ENCODE data around the gene PRKN.
A peak's percentile ranks its signal among the peaks of the same experiment; 100 is the strongest.
"Not testable (repeated sequence)": the region's sequence is repeated elsewhere in the genome, so short reads cannot be mapped to it uniquely, and the experiment has no call there.

PRKN gene

GRCh38 chr6:161344626-161345025 lies 1382.9 kb downstream of the PRKN start:
- no peak overlapping the region for H3K4me3 ChIP-seq (ENCODE audit: insufficient read depth, low read depth, low read length)
- no peaks in the 10 kb centered on the region for H3K9me3 ChIP-seq (ENCODE audit: control insufficient read depth, low read length)
- no peaks in the 10 kb centered on the region for H3K36me3 ChIP-seq (ENCODE audit: control insufficient read depth, insufficient read depth, low read length)
- H3K27me3 ChIP-seq (ENCODE audit: control insufficient read depth, insufficient read depth, low read length, poor library complexity, severe bottlenecking): no peaks in the 10 kb centered on the region
- WGBS, 2 experiments: 91 to 96% methylated on average over 3 of the region's 3 CpGs
- no peak overlapping the region for H3K27ac ChIP-seq (ENCODE audit: insufficient read depth, low read depth, low read length, poor library complexity, severe bottlenecking)
- no peaks in the 10 kb centered on the region for H3K4me1 ChIP-seq (ENCODE audit: control insufficient read depth, insufficient read depth, low read length)

GRCh38 chr6:161342039-161342438 lies 1385.5 kb downstream of the PRKN start:
- Histone ChIP-seq H3K27me3 (ENCODE audit: control insufficient read depth, insufficient read depth, low read length, poor library complexity, severe bottlenecking) (no peaks in the 10 kb centered on the region), H3K27ac (ENCODE audit: insufficient read depth, low read depth, low read length, poor library complexity, severe bottlenecking) (no peak overlapping the region), H3K9me3 (ENCODE audit: control insufficient read depth, low read length) (no peaks in the 10 kb centered on the region), H3K36me3 (ENCODE audit: control insufficient read depth, insufficient read depth, low read length) (no peaks in the 10 kb centered on the region), H3K4me3 (ENCODE audit: insufficient read depth, low read depth, low read length) (no peak overlapping the region), H3K4me1 (ENCODE audit: control insufficient read depth, insufficient read depth, low read length) (no peaks in the 10 kb centered on the region)
- WGBS, 2 experiments: 92 to 95% methylated on average over 3 of the region's 3 CpGs

GRCh38 chr6:161341638-161342037 lies 1385.9 kb downstream of the PRKN start:
- H3K4me3 ChIP-seq (ENCODE audit: insufficient read depth, low read depth, low read length): no peak overlapping the region
- WGBS, 2 experiments: 94 to 96% methylated on average over 4 of the region's 4 CpGs
- no peaks in the 10 kb centered on the region for H3K4me1 ChIP-seq (ENCODE audit: control insufficient read depth, insufficient read depth, low read length)
- H3K36me3 ChIP-seq (ENCODE audit: control insufficient read depth, insufficient read depth, low read length): no peaks in the 10 kb centered on the region
- H3K27me3 ChIP-seq (ENCODE audit: control insufficient read depth, insufficient read depth, low read length, poor library complexity, severe bottlenecking): no peaks in the 10 kb centered on the region
- no peak overlapping the region for H3K27ac ChIP-seq (ENCODE audit: insufficient read depth, low read depth, low read length, poor library complexity, severe bottlenecking)
- H3K9me3 ChIP-seq (ENCODE audit: control insufficient read depth, low read length): no peaks in the 10 kb centered on the region

- WGBS, 2 experiments: 94 to 98% methylated on average over 3 of the region's 3 CpGs
- Histone ChIP-seq H3K9me3 (ENCODE audit: control insufficient read depth, low read length) (no peaks in the 10 kb centered on the region), H3K36me3 (ENCODE audit: control insufficient read depth, insufficient read depth, low read length) (no peaks in the 10 kb centered on the region), H3K4me1 (ENCODE audit: control insufficient read depth, insufficient read depth, low read length) (no peaks in the 10 kb centered on the region), H3K27ac (ENCODE audit: insufficient read depth, low read depth, low read length, poor library complexity, severe bottlenecking) (no peak overlapping the region), H3K27me3 (ENCODE audit: control insufficient read depth, insufficient read depth, low read length, poor library complexity, severe bottlenecking) (no peaks in the 10 kb centered on the region), H3K4me3 (ENCODE audit: insufficient read depth, low read depth, low read length) (no peak overlapping the region)
Observed at GRCh38 chr6:161338015-161338414, 1389.6 kb downstream of the PRKN start.

- WGBS, 2 experiments: 86 to 100% methylated on average over 1 of the region's 1 CpG
- no peak overlapping the region for H3K27ac ChIP-seq (ENCODE audit: insufficient read depth, low read depth, low read length, poor library complexity, severe bottlenecking)
- H3K9me3 ChIP-seq (ENCODE audit: control insufficient read depth, low read length): no peaks in the 10 kb centered on the region
- H3K27me3 ChIP-seq (ENCODE audit: control insufficient read depth, insufficient read depth, low read length, poor library complexity, severe bottlenecking): no peaks in the 10 kb centered on the region
- no peaks in the 10 kb centered on the region for H3K36me3 ChIP-seq (ENCODE audit: control insufficient read depth, insufficient read depth, low read length)
- H3K4me3 ChIP-seq (ENCODE audit: insufficient read depth, low read depth, low read length): no peak overlapping the region
- no peaks in the 10 kb centered on the region for H3K4me1 ChIP-seq (ENCODE audit: control insufficient read depth, insufficient read depth, low read length)
Observed at GRCh38 chr6:161336479-161336878, 1391.1 kb downstream of the PRKN start.

GRCh38 chr6:161333410-161333809 lies 1394.2 kb downstream of the PRKN start:
- Histone ChIP-seq H3K4me3 (ENCODE audit: insufficient read depth, low read depth, low read length) (no peak overlapping the region), H3K27me3 (ENCODE audit: control insufficient read depth, insufficient read depth, low read length, poor library complexity, severe bottlenecking) (no peaks in the 10 kb centered on the region), H3K36me3 (ENCODE audit: control insufficient read depth, insufficient read depth, low read length) (no peaks in the 10 kb centered on the region), H3K9me3 (ENCODE audit: control insufficient read depth, low read length) (no peaks in the 10 kb centered on the region), H3K4me1 (ENCODE audit: control insufficient read depth, insufficient read depth, low read length) (no peaks in the 10 kb centered on the region), H3K27ac (ENCODE audit: insufficient read depth, low read depth, low read length, poor library complexity, severe bottlenecking) (no peak overlapping the region)
- 90 to 91% methylated on average over 6 to 8 of the region's 8 CpGs for WGBS, 2 experiments

- H3K36me3 ChIP-seq (ENCODE audit: control insufficient read depth, insufficient read depth, low read length); H3K9me3 ChIP-seq (ENCODE audit: control insufficient read depth, low read length); H3K27me3 ChIP-seq (ENCODE audit: control insufficient read depth, insufficient read depth, low read length, poor library complexity, severe bottlenecking); H3K4me3 ChIP-seq (ENCODE audit: insufficient read depth, low read depth, low read length); H3K4me1 ChIP-seq (ENCODE audit: control insufficient read depth, insufficient read depth, low read length); H3K27ac ChIP-seq (ENCODE audit: insufficient read depth, low read depth, low read length, poor library complexity, severe bottlenecking): not testable (repeated sequence)
- 91 to 92% methylated on average over 4 of the region's 4 CpGs for WGBS, 2 experiments
Observed at GRCh38 chr6:161331402-161332081, 1396.0 kb downstream of the PRKN start.

- WGBS, 2 experiments: 91 to 92% methylated on average over 4 of the region's 4 CpGs
- Histone ChIP-seq H3K9me3 (ENCODE audit: control insufficient read depth, low read length) (no peaks in the 10 kb centered on the region), H3K27ac (ENCODE audit: insufficient read depth, low read depth, low read length, poor library complexity, severe bottlenecking) (no peak overlapping the region), H3K27me3 (ENCODE audit: control insufficient read depth, insufficient read depth, low read length, poor library complexity, severe bottlenecking) (no peaks in the 10 kb centered on the region), H3K4me1 (ENCODE audit: control insufficient read depth, insufficient read depth, low read length) (no peaks in the 10 kb centered on the region), H3K36me3 (ENCODE audit: control insufficient read depth, insufficient read depth, low read length) (no peaks in the 10 kb centered on the region), H3K4me3 (ENCODE audit: insufficient read depth, low read depth, low read length) (no peak overlapping the region)
Observed at GRCh38 chr6:161327360-161327953, 1400.1 kb downstream of the PRKN start.

GRCh38 chr6:161319231-161319630 lies 1408.3 kb downstream of the PRKN start:
- no peaks in the 10 kb centered on the region for H3K4me1 ChIP-seq (ENCODE audit: control insufficient read depth, insufficient read depth, low read length)
- no peak overlapping the region for H3K4me3 ChIP-seq (ENCODE audit: insufficient read depth, low read depth, low read length)
- no peaks in the 10 kb centered on the region for H3K9me3 ChIP-seq (ENCODE audit: control insufficient read depth, low read length)
- no peaks in the 10 kb centered on the region for H3K36me3 ChIP-seq (ENCODE audit: control insufficient read depth, insufficient read depth, low read length)
- peak overlapping the region; percentile 50 for H3K27ac ChIP-seq (ENCODE audit: insufficient read depth, low read depth, low read length, poor library complexity, severe bottlenecking)
- WGBS, 2 experiments: 85 to 89% methylated on average over 2 of the region's 2 CpGs
- no peaks in the 10 kb centered on the region for H3K27me3 ChIP-seq (ENCODE audit: control insufficient read depth, insufficient read depth, low read length, poor library complexity, severe bottlenecking)

- no peak overlapping the region for H3K4me3 ChIP-seq (ENCODE audit: insufficient read depth, low read depth, low read length)
- H3K27me3 ChIP-seq (ENCODE audit: control insufficient read depth, insufficient read depth, low read length, poor library complexity, severe bottlenecking): no peaks in the 10 kb centered on the region
- no peaks in the 10 kb centered on the region for H3K36me3 ChIP-seq (ENCODE audit: control insufficient read depth, insufficient read depth, low read length)
- H3K4me1 ChIP-seq (ENCODE audit: control insufficient read depth, insufficient read depth, low read length): no peaks in the 10 kb centered on the region
- 67 to 71% methylated on average over 6 of the region's 6 CpGs for WGBS, 2 experiments
- peak overlapping the region; percentile 50 for H3K27ac ChIP-seq (ENCODE audit: insufficient read depth, low read depth, low read length, poor library complexity, severe bottlenecking)
- H3K9me3 ChIP-seq (ENCODE audit: control insufficient read depth, low read length): no peaks in the 10 kb centered on the region
Observed at GRCh38 chr6:161318456-161318855, 1409.1 kb downstream of the PRKN start.
